LHCN-M2 (cell line): ENCODE results near the gene MACC1. TPM values are rescaled to one million over a fixed set of nuclear protein-coding genes. Genes with fewer than 3 reads are reported as not detected.
"Not testable (repeated sequence)": the region's sequence is repeated elsewhere in the genome, so short reads cannot be mapped to it uniquely, and the experiment has no call there.

Experiments
- DNase-seq: peaks from one replicate; pipeline ENCODE4 v3.0.0-alpha.2; 2012; ENCODE audit warnings: low read depth
- total RNA-seq: library from RNA; depleted of rRNA; stranded (reverse); fragments of >200 nt; gene quantifications from 2 replicates; pipeline ENCODE4 v1.2.3, GENCODE V29; 2014

MACC1 gene
- total RNA-seq, 1 experiment from 2014 or later = 0.11 TPM

GRCh38 chr7:20208651-20209307 is 8.4 kb downstream of the MACC1 start:
- DNase-seq = no peak

GRCh38 chr7:20207811-20208210 is 9.4 kb downstream of the MACC1 start:
- not testable (repeated sequence) for DNase-seq

- no peak for DNase-seq
Observed at GRCh38 chr7:20206104-20206896, 10.9 kb downstream of the MACC1 start.

- DNase-seq = no peak
Observed at GRCh38 chr7:20203316-20203715, 13.9 kb downstream of the MACC1 start.

- DNase-seq = no peak
Observed at GRCh38 chr7:20201380-20201779, 15.8 kb downstream of the MACC1 start.

- no peak for DNase-seq
Observed at GRCh38 chr7:20200971-20201370, 16.2 kb downstream of the MACC1 start.

GRCh38 chr7:20200361-20200760 is 16.8 kb downstream of the MACC1 start:
- no peak for DNase-seq

GRCh38 chr7:20199015-20199737 is 18.0 kb downstream of the MACC1 start:
- peak; percentile 92 for DNase-seq

- no peak for DNase-seq
Observed at GRCh38 chr7:20198260-20198659, 18.9 kb downstream of the MACC1 start.

GRCh38 chr7:20197837-20198236 is 19.3 kb downstream of the MACC1 start:
- no peak for DNase-seq

- no peak for DNase-seq
Observed at GRCh38 chr7:20197125-20197748, 19.9 kb downstream of the MACC1 start.

GRCh38 chr7:20194343-20194995 is 22.7 kb downstream of the MACC1 start:
- DNase-seq = no peak

- DNase-seq = no peak
Observed at GRCh38 chr7:20193873-20194272, 23.3 kb downstream of the MACC1 start.

GRCh38 chr7:20193242-20193777 is 23.9 kb downstream of the MACC1 start:
- DNase-seq = no peak

GRCh38 chr7:20191391-20191869 is 25.8 kb downstream of the MACC1 start:
- DNase-seq = no peak

- DNase-seq = peak; percentile 7
Observed at GRCh38 chr7:20190560-20191390, 26.4 kb downstream of the MACC1 start.

- DNase-seq = no peak
Observed at GRCh38 chr7:20189852-20190251, 27.3 kb downstream of the MACC1 start.

- DNase-seq = no peak
Observed at GRCh38 chr7:20188567-20188966, 28.6 kb downstream of the MACC1 start.

- not testable (repeated sequence) for DNase-seq
Observed at GRCh38 chr7:20187850-20188249, 29.3 kb downstream of the MACC1 start.

GRCh38 chr7:20185988-20186387 is 31.2 kb downstream of the MACC1 start:
- DNase-seq = no peak
